ENCODE measurements around the gene PDP2. TPM values are rescaled to one million over a fixed set of nuclear protein-coding genes. Genes with fewer than 3 reads are reported as not detected.
A peak's percentile ranks its signal among the peaks of the same experiment; 100 is the strongest.

Gene PDP2
- total RNA-seq, 3 donors from 2014 or later: 15.5 to 23.5 (median 23.2) TPM

GRCh38 chr16:66898933-66899309, 18.6 kb downstream of the PDP2 start:
- Histone ChIP-seq H3K36me3 (ENCODE audit: low read depth) (no peaks in the 10 kb centered on the region), H3K4me1 (ENCODE audit: low read depth) (peaks cover 38% of the 10 kb centered on the region), H3K9me3 (no peaks in the 10 kb centered on the region), H3K4me3 (no peak overlapping the region)
- ATAC-seq (no peak), DNase-seq (no peak)
- TF ChIP-seq, protein P1, sequence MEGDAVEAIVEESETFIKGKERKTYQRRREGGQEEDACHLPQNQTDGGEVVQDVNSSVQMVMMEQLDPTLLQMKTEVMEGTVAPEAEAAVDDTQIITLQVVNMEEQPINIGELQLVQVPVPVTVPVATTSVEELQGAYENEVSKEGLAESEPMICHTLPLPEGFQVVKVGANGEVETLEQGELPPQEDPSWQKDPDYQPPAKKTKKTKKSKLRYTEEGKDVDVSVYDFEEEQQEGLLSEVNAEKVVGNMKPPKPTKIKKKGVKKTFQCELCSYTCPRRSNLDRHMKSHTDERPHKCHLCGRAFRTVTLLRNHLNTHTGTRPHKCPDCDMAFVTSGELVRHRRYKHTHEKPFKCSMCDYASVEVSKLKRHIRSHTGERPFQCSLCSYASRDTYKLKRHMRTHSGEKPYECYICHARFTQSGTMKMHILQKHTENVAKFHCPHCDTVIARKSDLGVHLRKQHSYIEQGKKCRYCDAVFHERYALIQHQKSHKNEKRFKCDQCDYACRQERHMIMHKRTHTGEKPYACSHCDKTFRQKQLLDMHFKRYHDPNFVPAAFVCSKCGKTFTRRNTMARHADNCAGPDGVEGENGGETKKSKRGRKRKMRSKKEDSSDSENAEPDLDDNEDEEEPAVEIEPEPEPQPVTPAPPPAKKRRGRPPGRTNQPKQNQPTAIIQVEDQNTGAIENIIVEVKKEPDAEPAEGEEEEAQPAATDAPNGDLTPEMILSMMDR (IDR thresholded peaks at IDR 0.05): no peak
- intact Hi-C loops (cut with DNase I, micrococcal nuclease): no loop called here

DNA sequence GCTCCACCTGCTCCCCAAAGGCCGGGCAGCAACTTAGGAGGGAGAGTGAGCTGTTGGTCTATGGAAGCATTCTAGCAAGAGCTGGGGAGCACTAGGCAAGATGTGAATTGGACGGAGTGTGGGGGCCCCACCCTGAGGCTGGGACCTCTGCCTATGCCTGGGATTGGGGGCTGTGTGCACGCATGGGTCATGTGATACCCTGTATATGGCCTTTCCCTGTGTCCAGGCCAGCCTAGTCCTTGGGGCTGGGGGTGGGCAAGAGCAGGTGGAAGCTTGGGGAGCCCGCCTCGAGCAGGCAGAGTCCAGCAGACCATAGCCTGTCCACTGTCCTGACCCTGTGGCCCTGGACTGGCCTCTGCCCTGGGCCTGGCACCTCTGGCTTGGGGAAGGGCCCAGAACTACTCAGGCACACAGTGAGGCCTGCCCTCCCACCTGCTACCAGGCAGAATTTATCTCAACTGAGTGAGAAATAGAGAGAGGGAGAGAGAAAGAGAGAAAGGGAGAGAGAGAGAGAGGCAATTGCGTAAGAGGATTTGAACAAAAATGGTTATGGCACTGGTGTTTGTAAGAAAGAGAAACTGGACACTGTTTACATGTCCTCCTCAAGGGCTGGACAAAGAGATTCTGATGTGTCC, 19.1 kb downstream of the PDP2 start:
- intact Hi-C loops (cut with DNase I, micrococcal nuclease): no loop called here
- peaks cover 38% of the 10 kb centered on the region for H3K4me1 ChIP-seq (ENCODE audit: low read depth)
- DNase-seq: peak in 1 of 3 donors; percentile 30

GRCh38 chr16:66899945-66900710, 19.8 kb downstream of the PDP2 start:
- ATAC-seq (peak; percentile 51), DNase-seq (peak; percentile 84 to 89 (median 88))
- H3K36me3 ChIP-seq (ENCODE audit: low read depth): no peaks in the 10 kb centered on the region
- TF ChIP-seq, protein P1 (IDR thresholded peaks at IDR 0.05): no peak
- intact Hi-C loops (cut with DNase I, micrococcal nuclease): no loop called here
- H3K4me1 ChIP-seq (ENCODE audit: low read depth): peaks cover 40% of the 10 kb centered on the region
- no peaks in the 10 kb centered on the region for H3K9me3 ChIP-seq
- H3K4me3 ChIP-seq: no peak overlapping the region

More for the DNA sequence above, 19.1 kb downstream of the PDP2 start:
- ATAC-seq: no peak
- H3K9me3 ChIP-seq: no peaks in the 10 kb centered on the region
- no peak overlapping the region for H3K4me3 ChIP-seq
- no peaks in the 10 kb centered on the region for H3K36me3 ChIP-seq (ENCODE audit: low read depth)
- TF ChIP-seq, protein P1 (IDR thresholded peaks at IDR 0.05): no peak

DNA sequence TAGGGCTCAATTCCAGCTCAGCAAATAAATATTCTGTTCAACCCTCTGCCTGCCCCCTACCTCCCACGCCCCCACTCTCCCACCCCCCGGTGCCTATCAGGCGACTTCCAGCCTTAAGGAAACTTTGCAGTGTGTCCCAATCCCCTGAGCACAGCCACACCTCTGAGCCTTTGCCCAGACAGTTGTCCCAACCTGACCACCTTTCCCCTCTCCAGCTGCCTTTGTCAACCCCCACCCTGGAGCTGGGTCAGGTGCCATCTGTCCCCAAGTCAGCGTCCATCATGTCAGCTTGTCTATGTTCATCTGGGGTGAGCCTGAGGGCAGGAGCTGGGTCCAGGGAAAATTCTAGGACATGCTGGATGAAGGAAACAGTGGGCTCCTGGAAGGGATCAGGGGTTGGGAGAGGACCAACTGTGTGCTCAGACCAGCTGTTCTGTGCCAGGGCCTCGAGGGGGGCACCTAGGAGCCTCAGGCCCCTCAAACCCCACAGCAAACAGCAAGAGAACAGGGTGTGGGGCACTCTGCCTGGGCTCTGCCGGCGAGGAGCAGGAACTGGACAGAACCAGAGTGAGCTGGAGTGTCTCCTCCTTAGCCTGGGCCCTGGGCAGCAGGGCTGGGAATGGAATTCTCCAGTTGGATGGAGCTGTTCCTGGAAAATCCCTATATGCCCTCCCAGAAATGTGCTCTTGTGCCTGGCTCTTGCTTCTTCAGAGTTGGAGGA, 20.6 kb downstream of the PDP2 start:
- intact Hi-C loops (cut with DNase I, micrococcal nuclease): no loop called here
- Histone ChIP-seq H3K4me3 (no peak overlapping the region), H3K4me1 (ENCODE audit: low read depth) (peaks cover 41% of the 10 kb centered on the region), H3K9me3 (no peaks in the 10 kb centered on the region), H3K36me3 (ENCODE audit: low read depth) (no peaks in the 10 kb centered on the region)
- TF ChIP-seq, protein P1 (IDR thresholded peaks at IDR 0.05): no peak
- DNase-seq (peak in 2 of 3 donors; percentile 58 to 65), ATAC-seq (peak; percentile 70)

GRCh38 chr16:66901626-66902025, 21.3 kb downstream of the PDP2 start:
- no peaks in the 10 kb centered on the region for H3K36me3 ChIP-seq (ENCODE audit: low read depth)
- ATAC-seq: no peak
- intact Hi-C loops (cut with DNase I, micrococcal nuclease): no loop called here
- H3K4me3 ChIP-seq: no peak overlapping the region
- H3K9me3 ChIP-seq: no peaks in the 10 kb centered on the region
- TF ChIP-seq, protein P1 (IDR thresholded peaks at IDR 0.05): no peak
- DNase-seq: peak in 1 of 3 donors; percentile 30
- peaks cover 37% of the 10 kb centered on the region for H3K4me1 ChIP-seq (ENCODE audit: low read depth)

Measured in mucosa of descending colon (tissue), 3 donors.